Karpas-422 (cell line): Measurements from ENCODE around the gene VPS51. TPM values are rescaled to one million over a fixed set of nuclear protein-coding genes. Genes with fewer than 3 reads are reported as not detected.

ENCODE experiments used
- DNase-seq: peaks from one replicate; pipeline ENCODE4 v3.0.0-alpha.2; 2015
- H2AFZ ChIP-seq: fragments of 200-600 bp; sonication (generic); 2 replicates; pipeline ENCODE4 v1.6.1; 2014; ENCODE audit warnings: antibody characterized with exemption, low read length, mixed read lengths
- H3K27ac ChIP-seq: fragments of 200-600 bp; sonication (generic); 2 replicates; pipeline ENCODE4 v1.5.1; 2014; ENCODE audit warnings: mild to moderate bottlenecking, low read length, moderate library complexity
- H3K27me3 ChIP-seq: fragments of 200-600 bp; sonication (generic); 2 replicates; pipeline ENCODE4 v1.6.1; 2014; ENCODE audit warnings: low read length, mixed read lengths
- H3K36me3 ChIP-seq: fragments of 200-600 bp; sonication (generic); 2 replicates; pipeline ENCODE4 v1.6.1; 2014; ENCODE audit warnings: low read length, mixed read lengths; ENCODE audit not compliant: insufficient read depth
- H3K4me1 ChIP-seq: fragments of 200-600 bp; sonication (generic); 2 replicates; pipeline ENCODE4 v1.6.1; 2014; ENCODE audit warnings: mild to moderate bottlenecking, low read length, mixed read lengths
- H3K4me2 ChIP-seq: fragments of 200-600 bp; sonication (generic); 2 replicates; pipeline ENCODE4 v1.6.1; 2014; ENCODE audit warnings: low read length, low read depth, mild to moderate bottlenecking; ENCODE audit not compliant: poor library complexity, severe bottlenecking
- H3K4me3 ChIP-seq: fragments of 200-600 bp; sonication (generic); 2 replicates; pipeline ENCODE4 v1.5.1; 2014; ENCODE audit warnings: mild to moderate bottlenecking, antibody characterized with exemption, low read length, mixed read lengths
- H3K79me2 ChIP-seq: fragments of 200-600 bp; sonication (generic); 2 replicates; pipeline ENCODE4 v1.6.1; 2014; ENCODE audit warnings: mild to moderate bottlenecking, low read length, mixed read lengths
- H3K9ac ChIP-seq: fragments of 200-600 bp; sonication (generic); 2 replicates; pipeline ENCODE4 v1.6.0; 2014; ENCODE audit warnings: low read length
- H3K9me2 ChIP-seq: fragments of 200-600 bp; sonication (generic), shearing (Covaris generic); replicated peaks from 2 replicates; pipeline ENCODE4 v1.6.0; 2014; ENCODE audit warnings: mild to moderate bottlenecking, low read length, moderate library complexity; ENCODE audit not compliant: insufficient read depth
- H3K9me3 ChIP-seq: fragments of 300-700, 200-600 bp; sonication (generic); 2 replicates; pipeline ENCODE4 v1.6.1; 2014; ENCODE audit warnings: low read length, mixed read lengths
- H4K20me1 ChIP-seq: fragments of 200-600 bp; sonication (generic); 2 replicates; pipeline ENCODE4 v1.6.1; 2014; ENCODE audit warnings: mild to moderate bottlenecking, antibody characterized with exemption, low read length, low read depth; ENCODE audit not compliant: insufficient read depth
- total RNA-seq: library from RNA; depleted of rRNA; stranded (reverse); fragments of >200 nt; shearing (Covaris generic); gene quantifications from 2 replicates; pipeline ENCODE4 v1.2.3, GENCODE V29; 2014; ENCODE audit warnings: low replicate concordance

Gene VPS51
- total RNA-seq, 1 experiment from 2014 or later = 78.9 TPM

GRCh38 chr11:65058012-65058411 is 38.0 kb upstream of the VPS51 start:
- Histone ChIP-seq H3K4me1 (0 out of 2 replicates have a peak, but pooled peaks cover 3% of the 10 kb centered on the region), H2AFZ (no peak overlapping the region), H3K4me3 (no peak overlapping the region), H3K79me2 (no peaks in the 10 kb centered on the region), H3K9me2 (no peaks in the 10 kb centered on the region), H3K27ac (no peak overlapping the region), H3K27me3 (no peaks in the 10 kb centered on the region), H4K20me1 (no peaks in the 10 kb centered on the region), H3K4me2 (no peak overlapping the region), H3K36me3 (no peaks in the 10 kb centered on the region), H3K9me3 (no peaks in the 10 kb centered on the region), H3K9ac (no peak overlapping the region)
- DNase-seq = no peak

GRCh38 chr11:65058419-65059054 is 37.5 kb upstream of the VPS51 start, which contains the start of gene NAALADL1:
Gene NAALADL1 (minus strand): TSS chr11:65058553. CDS start chr11:65058521, 32 bp downstream.
- Histone ChIP-seq H3K9me3 (no peaks in the 10 kb centered on the region), H3K27me3 (no peaks in the 10 kb centered on the region), H3K79me2 (no peaks in the 10 kb centered on the region), H4K20me1 (no peaks in the 10 kb centered on the region), H3K27ac (no peak within 1 kb of the TSS), H2AFZ (no peak within 1 kb of the TSS), H3K9me2 (no peaks in the 10 kb centered on the region), H3K4me2 (no peak within 1 kb of the TSS), H3K9ac (no peak within 1 kb of the TSS), H3K36me3 (no peaks in the 10 kb centered on the region), H3K4me3 (no peak within 1 kb of the TSS), H3K4me1 (0 out of 2 replicates have a peak, but pooled peaks cover 3% of the 10 kb centered on the region)
- no peak for DNase-seq

DNA sequence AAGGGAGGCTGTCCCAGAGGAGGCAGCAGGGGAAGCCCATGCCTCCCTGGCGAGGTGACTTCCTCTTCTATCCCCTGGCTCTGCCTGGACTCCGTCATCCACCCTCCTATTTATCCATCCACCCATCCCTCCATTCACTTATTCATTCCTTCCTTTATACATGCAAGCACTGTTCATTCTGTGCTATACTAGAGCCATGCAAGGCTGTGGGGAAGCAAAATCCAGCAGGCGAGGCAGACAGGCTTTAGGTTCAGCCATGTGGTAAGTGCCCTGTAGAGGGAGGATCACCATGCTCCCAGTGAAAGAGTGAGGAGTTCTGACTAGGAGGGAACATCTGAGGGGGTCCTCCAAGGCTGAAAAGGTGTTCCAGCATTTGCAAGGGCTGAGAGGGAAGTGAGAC is 36.5 kb upstream of the VPS51 start:
- H3K4me3 ChIP-seq = no peak overlapping the region
- no peak overlapping the region for H3K9ac ChIP-seq
- H3K79me2 ChIP-seq = no peaks in the 10 kb centered on the region
- DNase-seq = no peak
- H3K27me3 ChIP-seq = no peaks in the 10 kb centered on the region
- H3K9me2 ChIP-seq = no peaks in the 10 kb centered on the region
- no peak overlapping the region for H3K4me2 ChIP-seq
- no peaks in the 10 kb centered on the region for H3K36me3 ChIP-seq
- H2AFZ ChIP-seq = no peak overlapping the region
- no peak overlapping the region for H3K27ac ChIP-seq
- no peaks in the 10 kb centered on the region for H3K9me3 ChIP-seq
- H4K20me1 ChIP-seq = no peaks in the 10 kb centered on the region
- 0 out of 2 replicates have a peak, but pooled peaks cover 3% of the 10 kb centered on the region for H3K4me1 ChIP-seq

- Histone ChIP-seq H3K27ac (no peak overlapping the region), H3K9me2 (no peaks in the 10 kb centered on the region), H4K20me1 (no peaks in the 10 kb centered on the region), H3K36me3 (no peaks in the 10 kb centered on the region), H3K4me3 (no peak overlapping the region), H3K9me3 (no peaks in the 10 kb centered on the region), H2AFZ (no peak overlapping the region; the same call in 1 of the 2 replicates), H3K9ac (no peak overlapping the region), H3K79me2 (no peaks in the 10 kb centered on the region), H3K27me3 (no peaks in the 10 kb centered on the region), H3K4me1 (0 out of 2 replicates have a peak, but pooled peaks cover 3% of the 10 kb centered on the region), H3K4me2 (no peak overlapping the region)
- no peak for DNase-seq
These were observed 35.8 kb upstream of the VPS51 start for GRCh38 chr11:65059959-65060824.

- H3K79me2 ChIP-seq = no peaks in the 10 kb centered on the region
- H2AFZ ChIP-seq = no peak overlapping the region
- H3K9me3 ChIP-seq = no peaks in the 10 kb centered on the region
- no peaks in the 10 kb centered on the region for H3K27me3 ChIP-seq
- DNase-seq = peak; percentile 67
- H3K9me2 ChIP-seq = no peaks in the 10 kb centered on the region
- H3K4me3 ChIP-seq = no peak overlapping the region
- H3K9ac ChIP-seq = no peak overlapping the region
- no peak overlapping the region for H3K4me2 ChIP-seq
- no peaks in the 10 kb centered on the region for H3K36me3 ChIP-seq
- no peak overlapping the region for H3K27ac ChIP-seq
- no peaks in the 10 kb centered on the region for H4K20me1 ChIP-seq
- 0 out of 2 replicates have a peak, but pooled peaks cover 3% of the 10 kb centered on the region for H3K4me1 ChIP-seq
These were observed 35.1 kb upstream of the VPS51 start for GRCh38 chr11:65060913-65061408.

DNA sequence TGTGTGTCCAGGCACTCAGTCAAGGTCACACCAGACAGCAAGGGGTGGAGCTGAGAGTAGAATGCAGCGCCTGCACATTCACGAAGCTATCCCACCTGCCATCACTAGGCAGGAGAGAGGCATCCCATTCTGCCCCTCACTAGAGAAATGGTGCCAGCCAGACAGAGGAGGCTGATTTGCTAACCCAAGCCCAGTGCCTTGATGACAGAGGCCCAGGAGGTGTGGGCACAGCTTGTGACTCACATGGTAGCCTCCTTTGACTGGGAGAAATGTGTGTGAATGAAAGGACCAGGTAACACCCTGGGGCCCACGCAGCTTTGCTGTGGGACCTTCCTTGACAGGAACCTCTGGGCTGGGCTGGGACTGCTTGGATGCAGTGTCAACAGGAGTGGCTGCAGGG is 32.5 kb upstream of the VPS51 start:
- Histone ChIP-seq H3K9me3 (no peaks in the 10 kb centered on the region), H3K9me2 (no peaks in the 10 kb centered on the region), H3K4me3 (no peak overlapping the region), H3K79me2 (no peaks in the 10 kb centered on the region), H3K4me2 (no peak overlapping the region), H2AFZ (no peak overlapping the region), H3K27me3 (no peaks in the 10 kb centered on the region), H3K36me3 (no peaks in the 10 kb centered on the region), H3K4me1 (0 out of 2 replicates have a peak, but pooled peaks cover 3% of the 10 kb centered on the region), H4K20me1 (no peaks in the 10 kb centered on the region), H3K9ac (no peak overlapping the region), H3K27ac (no peak overlapping the region)
- no peak for DNase-seq

- Histone ChIP-seq H3K27me3 (no peaks in the 10 kb centered on the region), H3K9me2 (no peaks in the 10 kb centered on the region), H3K36me3 (no peaks in the 10 kb centered on the region), H3K4me3 (no peak overlapping the region), H4K20me1 (no peaks in the 10 kb centered on the region), H3K4me2 (no peak overlapping the region), H2AFZ (no peak overlapping the region), H3K9ac (no peak overlapping the region), H3K9me3 (no peaks in the 10 kb centered on the region), H3K79me2 (no peaks in the 10 kb centered on the region), H3K27ac (no peak overlapping the region), H3K4me1 (0 out of 2 replicates have a peak, but pooled peaks cover 3% of the 10 kb centered on the region)
- no peak for DNase-seq
These were observed 31.2 kb upstream of the VPS51 start for GRCh38 chr11:65064847-65065240.

DNA sequence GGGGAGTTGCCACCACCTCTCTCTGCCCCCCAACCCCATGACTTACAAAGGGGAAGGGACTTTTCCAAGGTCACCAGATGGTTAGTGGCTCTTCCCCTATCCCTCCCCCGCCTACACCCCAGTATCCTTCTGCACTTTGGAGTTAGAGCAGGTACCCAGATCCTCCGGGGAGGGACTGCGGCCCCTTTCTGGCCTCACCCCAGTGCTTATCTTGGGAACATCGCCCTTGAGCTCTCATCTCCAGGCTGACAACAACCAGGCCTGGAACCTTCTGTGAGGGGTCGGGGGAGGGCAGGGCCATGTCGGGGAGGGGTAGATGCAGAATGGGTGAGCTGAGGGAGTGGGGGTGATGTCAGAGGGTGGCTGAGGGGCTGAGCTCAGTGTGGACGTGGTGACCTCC is 30.2 kb upstream of the VPS51 start:
- Histone ChIP-seq H4K20me1 (no peaks in the 10 kb centered on the region), H3K9ac (no peak overlapping the region), H3K4me3 (no peak overlapping the region), H2AFZ (no peak overlapping the region), H3K4me1 (no peaks in the 10 kb centered on the region), H3K9me2 (no peaks in the 10 kb centered on the region), H3K9me3 (no peaks in the 10 kb centered on the region), H3K27me3 (no peaks in the 10 kb centered on the region), H3K79me2 (no peaks in the 10 kb centered on the region), H3K4me2 (no peak overlapping the region), H3K36me3 (no peaks in the 10 kb centered on the region), H3K27ac (no peak overlapping the region)
- DNase-seq = no peak
